ENCODE data around the gene CLCF1. TPM values are rescaled to one million over a fixed set of nuclear protein-coding genes. Genes with fewer than 3 reads are reported as not detected.

The CLCF1 gene
- polyA plus RNA-seq, 1 of the 3 experiments (the other 2 are of a cell fraction) = 27.0 TPM

DNA sequence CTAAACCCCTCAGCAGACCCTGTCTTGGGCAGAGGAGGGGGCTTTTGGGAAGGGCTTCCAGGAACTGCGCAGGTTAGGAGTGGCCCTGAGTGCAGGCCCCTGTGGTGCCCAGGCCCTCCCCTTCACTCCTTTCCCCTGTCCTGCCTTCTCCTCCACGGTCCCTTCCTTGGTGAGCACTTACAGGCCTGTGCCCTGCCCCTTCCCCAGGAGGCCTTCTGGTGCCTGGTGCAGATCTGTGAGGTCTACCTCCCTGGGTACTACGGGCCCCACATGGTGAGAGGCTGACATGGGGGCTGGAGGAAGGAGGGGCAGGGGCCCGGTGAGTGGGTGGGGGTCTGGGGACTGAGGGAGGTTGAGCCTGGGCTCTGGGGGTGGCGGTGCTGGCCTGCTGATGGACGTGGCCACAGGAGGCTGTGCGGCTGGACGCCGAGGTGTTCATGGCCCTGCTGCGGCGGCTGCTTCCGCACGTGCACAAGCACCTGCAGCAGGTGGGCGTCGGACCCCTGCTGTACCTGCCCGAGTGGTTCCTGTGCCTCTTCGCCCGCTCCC, 33.1 kb upstream of the CLCF1 start:
- H3K36me3 ChIP-seq (replicated peaks in 1 of 2; ENCODE audit: control insufficient read depth in 1 of 2, insufficient read depth in 2 of 2, low read length in 1 of 2) = no peaks in the 10 kb centered on the region
- H3K79me2 ChIP-seq (ENCODE audit: insufficient read depth) = no peaks in the 10 kb centered on the region
- ChIA-PET CTCF (interaction anchor here (0.9 kb wide), 1 partner anchor 14 kb away, joined by 3 read pairs; no protein-coding TSS in a partner anchor), POLR2A (no interaction called here)
- no peak overlapping the region for H3K27ac ChIP-seq (ENCODE audit: low read depth in 2 of 2, low read length in 1 of 2)
- H3K27me3 ChIP-seq (ENCODE audit: insufficient read depth) = no peaks in the 10 kb centered on the region
- no peak overlapping the region for H3K4me2 ChIP-seq
- TF ChIP-seq JUND (IDR thresholded peaks at IDR 0.05) = no peak
- TF ChIP-seq RFX5 (IDR thresholded peaks at IDR 0.05; ENCODE audit: low read length) = no peak
- no peaks in the 10 kb centered on the region for H3F3A ChIP-seq (replicated peaks; ENCODE audit: insufficient read depth)
- no peaks in the 10 kb centered on the region for H4K20me1 ChIP-seq (ENCODE audit: insufficient read depth)
- no peak overlapping the region for H2AFZ ChIP-seq (ENCODE audit: low read depth)
- peaks cover 4% of the 10 kb centered on the region in 2 experiments; a peak in 2 of 4 replicates for H3K4me1 ChIP-seq (ENCODE audit: control insufficient read depth in 1 of 2, insufficient read depth in 2 of 2, low read depth in 1 of 2, low read length in 1 of 2)
- no peak overlapping the region for H3K4me3 ChIP-seq (ENCODE audit: low read depth in 2 of 2, low read length in 1 of 2)
- no peaks in the 10 kb centered on the region for H3K9me2 ChIP-seq
- DNase-seq = no peak
- H3K9me3 ChIP-seq = no peaks in the 10 kb centered on the region
- WGBS (ENCODE audit: low lambda C conversion rate) = 82% methylated on average over 13 of the region's 18 CpGs
- H3K9ac ChIP-seq = no peak overlapping the region

DNA sequence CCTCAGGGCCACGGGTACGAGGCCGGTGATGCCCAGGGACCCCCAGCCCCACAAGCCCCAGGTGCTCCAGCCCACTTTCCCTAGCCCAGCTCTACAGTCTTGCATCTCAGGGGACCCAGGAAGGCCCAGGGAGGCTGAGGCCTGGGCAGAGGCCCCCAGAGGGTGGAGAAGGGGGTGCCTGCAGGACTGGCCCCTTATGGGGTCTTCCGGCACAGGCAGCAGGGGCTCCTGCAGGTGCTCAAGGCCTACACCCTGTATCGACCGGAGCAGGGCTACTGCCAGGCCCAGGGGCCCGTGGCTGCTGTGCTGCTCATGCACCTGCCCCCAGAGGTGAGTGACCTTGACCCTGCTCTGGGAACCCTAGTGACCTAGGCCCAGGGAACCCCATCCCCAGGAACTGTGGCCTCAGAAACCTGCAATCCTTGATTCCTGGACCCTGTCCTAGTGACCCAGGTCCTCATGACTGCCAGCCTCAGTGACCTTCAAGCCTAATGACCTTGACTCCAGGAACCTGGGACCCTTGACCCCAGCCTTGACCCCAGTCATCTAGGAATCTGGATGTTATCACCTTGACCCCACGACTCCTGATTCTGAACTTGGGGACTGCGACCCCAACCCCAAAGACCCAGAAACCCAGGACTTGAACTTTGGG, 32.4 kb upstream of the CLCF1 start:
- no peak overlapping the region for H3K4me2 ChIP-seq
- CTCF ChIA-PET = interaction anchor here (1.3 kb wide), 1 partner anchor 14 kb away, joined by 4 read pairs; no protein-coding TSS in a partner anchor
- POLR2A ChIA-PET = no interaction called here
- TF ChIP-seq, protein P1, sequence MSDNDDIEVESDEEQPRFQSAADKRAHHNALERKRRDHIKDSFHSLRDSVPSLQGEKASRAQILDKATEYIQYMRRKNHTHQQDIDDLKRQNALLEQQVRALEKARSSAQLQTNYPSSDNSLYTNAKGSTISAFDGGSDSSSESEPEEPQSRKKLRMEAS (IDR thresholded peaks at IDR 0.05; ENCODE audit: low read depth) = no peak
- TF ChIP-seq EZH2phosphoT487 (IDR thresholded peaks at IDR 0.05; ENCODE audit: borderline replicate concordance, low read depth) = no peak
- no peak for TF ChIP-seq POLR2AphosphoS5 (IDR thresholded peaks at IDR 0.05; ENCODE audit: low read depth, low read length)
- peaks cover 6% of the 10 kb centered on the region for H3K79me2 ChIP-seq (ENCODE audit: insufficient read depth)
- no peak overlapping the region for H3K4me3 ChIP-seq (ENCODE audit: low read depth in 2 of 2, low read length in 1 of 2)
- H3F3A ChIP-seq (replicated peaks; ENCODE audit: insufficient read depth) = no peaks in the 10 kb centered on the region
- peaks cover 4 to 5% of the 10 kb centered on the region in 2 experiments; a peak in 2 of 4 replicates for H3K4me1 ChIP-seq (ENCODE audit: control insufficient read depth in 1 of 2, insufficient read depth in 2 of 2, low read depth in 1 of 2, low read length in 1 of 2)
- no peak overlapping the region for H3K9ac ChIP-seq
- no peaks in the 10 kb centered on the region for H4K20me1 ChIP-seq (ENCODE audit: insufficient read depth)
- no peak overlapping the region for H3K27ac ChIP-seq (ENCODE audit: low read depth in 2 of 2, low read length in 1 of 2)
- 33% methylated on average over 2 of the region's 9 CpGs for WGBS (ENCODE audit: low lambda C conversion rate)
- no peak for DNase-seq
- no peaks in the 10 kb centered on the region for H3K9me2 ChIP-seq
- H3K36me3 ChIP-seq (replicated peaks in 1 of 2; ENCODE audit: control insufficient read depth in 1 of 2, insufficient read depth in 2 of 2, low read length in 1 of 2) = no peaks in the 10 kb centered on the region
- H3K9me3 ChIP-seq = no peaks in the 10 kb centered on the region
- H2AFZ ChIP-seq (ENCODE audit: low read depth) = no peak overlapping the region
- no peaks in the 10 kb centered on the region for H3K27me3 ChIP-seq (ENCODE audit: insufficient read depth)

- Histone ChIP-seq H3F3A (replicated peaks; ENCODE audit: insufficient read depth) (no peaks in the 10 kb centered on the region), H2AFZ (ENCODE audit: low read depth) (no peak overlapping the region), H3K4me1 (ENCODE audit: control insufficient read depth in 1 of 2, insufficient read depth in 2 of 2, low read depth in 1 of 2, low read length in 1 of 2) (peaks cover 8 to 11% of the 10 kb centered on the region in 2 experiments; a peak in 2 of 4 replicates), H3K9me3 (no peaks in the 10 kb centered on the region), H3K9me2 (no peaks in the 10 kb centered on the region), H3K4me3 (ENCODE audit: low read depth in 2 of 2, low read length in 1 of 2) (no peak overlapping the region), H3K9ac (no peak overlapping the region), H3K27me3 (ENCODE audit: insufficient read depth) (no peaks in the 10 kb centered on the region), H3K4me2 (no peak overlapping the region), H3K27ac (ENCODE audit: low read depth in 2 of 2, low read length in 1 of 2) (no peak overlapping the region), H3K79me2 (ENCODE audit: insufficient read depth) (peaks cover 12% of the 10 kb centered on the region), H3K36me3 (replicated peaks in 1 of 2; ENCODE audit: control insufficient read depth in 1 of 2, insufficient read depth in 2 of 2, low read length in 1 of 2) (no peaks in the 10 kb centered on the region), H4K20me1 (ENCODE audit: insufficient read depth) (peaks cover 6% of the 10 kb centered on the region; the same call in 1 of the 2 replicates)
- TF ChIP-seq REST (IDR thresholded peaks at IDR 0.05; ENCODE audit: low read depth, low read length) = no peak
- POLR2A ChIA-PET = no interaction called here
- WGBS (ENCODE audit: low lambda C conversion rate) = no CpG with 5 or more reads among the region's 6 CpGs
- CTCF ChIA-PET = interaction anchor here (0.8 to 1.3 kb wide), 3 partner anchors 15 to 58 kb away, joined by 3 to 4 read pairs (median 3); no protein-coding TSS in a partner anchor
- DNase-seq = no peak
Measured at GRCh38 chr11:67405196-67405567, 31.8 kb upstream of the CLCF1 start.
